Measurements from ENCODE around the gene HOXB13.
A peak's percentile ranks its signal among the peaks of the same experiment; 100 is the strongest.
"Not testable (repeated sequence)": the region's sequence is repeated elsewhere in the genome, so short reads cannot be mapped to it uniquely, and the experiment has no call there.

Gene HOXB13

GRCh38 chr17:48726916-48727286, 1.6 kb downstream of the HOXB13 start:
- no peak for DNase-seq (ENCODE audit: low read depth in 2 of 2)

GRCh38 chr17:48726114-48726915, 2.2 kb downstream of the HOXB13 start:
- no peak for DNase-seq (ENCODE audit: low read depth in 2 of 2)

- DNase-seq (ENCODE audit: low read depth in 2 of 2), result no peak
Measured at GRCh38 chr17:48725288-48726064, 3.1 kb downstream of the HOXB13 start.

- DNase-seq (ENCODE audit: low read depth in 2 of 2), result no peak
Measured at GRCh38 chr17:48725004-48725287, 3.6 kb downstream of the HOXB13 start.

DNA sequence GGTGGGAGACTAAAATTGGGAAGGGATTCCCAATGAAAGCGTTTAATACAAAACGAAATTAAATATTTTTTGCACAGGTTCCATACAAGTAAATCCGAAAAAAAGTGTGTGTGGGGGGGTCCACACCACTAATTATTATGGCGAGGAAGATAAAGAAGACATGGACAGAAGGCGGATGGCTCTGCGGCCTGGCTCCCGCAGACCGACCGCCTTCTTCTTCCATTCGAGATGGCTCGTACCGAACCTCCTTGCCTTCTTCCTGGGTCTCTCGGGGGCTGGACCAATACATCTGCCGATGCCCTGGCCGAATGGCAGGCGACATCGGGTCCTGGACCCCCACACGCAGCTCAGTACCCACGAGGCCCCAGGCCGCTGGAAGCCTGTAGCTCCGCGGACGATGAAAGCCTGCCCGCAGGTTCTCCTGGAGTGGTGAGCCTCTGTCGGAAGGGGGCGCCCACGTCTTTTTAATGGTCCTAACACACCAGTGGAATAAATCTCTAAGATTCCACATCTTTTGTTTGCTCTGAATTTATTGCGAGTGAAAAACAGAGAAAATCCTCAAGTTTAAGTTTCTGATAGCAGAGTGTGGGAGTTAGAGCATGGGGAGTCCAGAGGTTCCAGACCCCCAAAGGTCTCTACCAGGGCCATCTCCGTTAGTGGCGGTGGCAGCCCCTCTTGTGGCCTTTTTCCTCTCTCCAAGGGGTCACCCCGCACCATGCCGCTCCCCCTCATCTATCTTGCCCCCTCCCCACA, 4.1 kb downstream of the HOXB13 start:
- DNase-seq (ENCODE audit: low read depth in 2 of 2), result peak; percentile 44 to 52

- no peak for DNase-seq (ENCODE audit: low read depth in 2 of 2)
Measured at GRCh38 chr17:48723423-48724250, 4.9 kb downstream of the HOXB13 start.

- DNase-seq (ENCODE audit: low read depth in 2 of 2), result no peak
Measured at GRCh38 chr17:48722915-48723422, 5.6 kb downstream of the HOXB13 start, which contains the start of gene PRAC2. PRAC2 (plus strand) TSS chr17:48723185; CDS start chr17:48724411, 1,226 bp downstream.

- DNase-seq (ENCODE audit: low read depth in 2 of 2), result no peak
Measured at GRCh38 chr17:48722201-48722907, 6.2 kb downstream of the HOXB13 start, which contains the start of gene PRAC1. PRAC1 (minus strand) TSS chr17:48722518; CDS start chr17:48722392, 126 bp downstream.

DNA sequence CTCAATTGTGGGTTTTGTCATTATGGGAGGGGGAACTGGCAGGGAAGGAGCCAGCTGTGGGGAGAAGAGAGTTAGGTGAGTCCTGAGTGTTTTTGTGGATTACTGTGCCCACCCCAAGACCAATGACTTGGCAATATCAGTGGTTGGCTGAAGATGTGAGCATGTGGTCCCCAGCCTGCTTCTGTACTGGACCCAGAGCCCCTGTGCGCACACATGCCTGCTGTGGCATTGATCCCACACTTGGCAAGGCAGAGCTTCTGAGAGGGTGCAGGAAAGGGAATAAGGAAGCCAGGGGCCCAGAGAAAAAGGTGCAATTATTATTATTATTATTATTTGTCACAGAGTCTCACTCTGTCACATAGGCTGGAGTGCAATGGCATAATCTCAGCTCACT, 7.5 kb downstream of the HOXB13 start:
- no peak for DNase-seq (ENCODE audit: low read depth in 2 of 2)

GRCh38 chr17:48720266-48721008, 8.1 kb downstream of the HOXB13 start:
- DNase-seq (ENCODE audit: low read depth in 2 of 2), result no peak

DNA sequence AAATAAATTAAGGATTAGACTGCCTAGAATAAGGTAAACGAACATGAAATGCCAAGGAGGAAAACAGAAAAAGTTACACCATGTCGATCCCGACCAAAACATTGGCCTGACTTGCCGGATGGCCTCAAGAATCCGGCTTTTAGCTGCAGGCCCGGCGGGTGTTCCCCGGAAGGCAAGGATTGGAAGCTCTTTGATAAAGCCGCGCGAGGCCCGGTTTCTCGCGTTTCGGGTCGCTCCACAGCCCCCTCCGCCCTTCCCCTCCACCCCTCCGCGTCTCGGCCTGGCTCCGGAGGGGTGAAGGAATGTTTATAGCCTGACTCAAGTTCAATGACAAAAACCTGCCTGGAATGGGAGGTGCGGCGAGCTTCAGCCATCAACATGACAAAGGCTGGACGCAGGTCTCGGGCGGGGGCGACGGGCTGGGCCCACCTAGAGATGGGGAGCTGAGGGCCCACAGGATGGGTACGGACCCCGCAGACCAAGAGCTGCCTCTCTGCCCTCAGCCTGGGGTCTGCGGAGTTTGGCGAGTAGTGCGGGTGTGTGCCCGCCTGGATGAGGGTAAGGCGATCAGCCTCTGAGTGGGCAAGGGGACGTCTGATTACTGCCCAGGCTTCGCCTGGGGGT, 8.8 kb downstream of the HOXB13 start:
- DNase-seq (ENCODE audit: low read depth in 2 of 2), result no peak

DNA sequence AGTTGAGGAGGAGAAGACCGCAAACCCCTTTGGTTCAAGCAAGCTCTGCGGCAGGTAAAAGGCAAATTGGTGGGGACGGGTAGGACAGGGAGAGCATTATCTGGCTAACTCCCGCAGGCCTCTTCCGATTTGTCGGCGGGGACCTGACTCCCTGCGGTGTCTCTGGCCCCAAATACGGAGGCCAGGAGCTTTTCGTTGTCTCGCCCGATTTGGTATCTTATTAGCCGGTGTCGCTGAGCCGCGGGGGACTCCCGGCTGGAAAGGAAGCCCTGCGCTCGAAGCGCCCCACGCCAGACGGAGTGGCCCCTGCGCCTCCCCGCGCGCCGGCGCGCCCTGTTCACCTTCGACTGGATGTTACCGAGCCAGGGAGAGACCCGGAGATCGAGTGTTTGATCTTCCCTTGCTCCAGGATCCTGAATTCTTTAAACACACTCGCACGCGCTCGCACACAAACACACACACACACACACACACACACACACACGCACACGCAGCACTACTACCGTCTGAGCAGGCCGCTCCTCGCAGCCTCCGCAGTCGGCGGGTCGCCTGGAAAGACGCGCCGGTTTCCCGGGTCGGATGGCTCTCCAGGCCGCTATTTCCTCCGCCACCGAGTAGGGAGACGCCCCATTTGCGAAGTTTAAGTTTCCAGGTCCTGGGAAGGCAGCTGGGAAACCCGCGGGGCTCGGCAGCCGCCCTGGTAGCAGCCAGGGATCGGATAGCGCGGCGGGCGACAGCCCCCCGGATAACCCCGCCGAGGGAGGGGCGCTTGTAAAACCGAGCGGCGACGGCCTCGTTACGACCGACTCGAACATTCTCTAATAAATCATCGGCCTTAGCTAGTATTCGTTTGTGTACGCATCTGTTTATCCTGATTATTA, 9.5 kb downstream of the HOXB13 start:
- no peak for DNase-seq (ENCODE audit: low read depth in 2 of 2)

- DNase-seq (ENCODE audit: low read depth in 2 of 2), result peak; percentile 63
Measured at GRCh38 chr17:48718227-48718760, 10.3 kb downstream of the HOXB13 start.

- no peak for DNase-seq (ENCODE audit: low read depth in 2 of 2)
Measured at GRCh38 chr17:48717367-48718226, 11.0 kb downstream of the HOXB13 start.

GRCh38 chr17:48716549-48716948, 12.0 kb downstream of the HOXB13 start:
- not testable (repeated sequence) for DNase-seq (ENCODE audit: low read depth in 2 of 2)

- no peak for DNase-seq (ENCODE audit: low read depth in 2 of 2)
Measured at GRCh38 chr17:48715496-48716399, 12.8 kb downstream of the HOXB13 start.

Measured in fibroblast of skin of left quadriceps (primary cell).